A204.1 (cell line): Measurements from ENCODE around the gene MAPRE3.

ENCODE experiments used
- FAIRE-seq: peaks from 2 replicates; lab custom pipeline; 2012; peaks lifted over from hg19 to GRCh38; lab: Jason Lieb, UNC

The MAPRE3 gene

DNA sequence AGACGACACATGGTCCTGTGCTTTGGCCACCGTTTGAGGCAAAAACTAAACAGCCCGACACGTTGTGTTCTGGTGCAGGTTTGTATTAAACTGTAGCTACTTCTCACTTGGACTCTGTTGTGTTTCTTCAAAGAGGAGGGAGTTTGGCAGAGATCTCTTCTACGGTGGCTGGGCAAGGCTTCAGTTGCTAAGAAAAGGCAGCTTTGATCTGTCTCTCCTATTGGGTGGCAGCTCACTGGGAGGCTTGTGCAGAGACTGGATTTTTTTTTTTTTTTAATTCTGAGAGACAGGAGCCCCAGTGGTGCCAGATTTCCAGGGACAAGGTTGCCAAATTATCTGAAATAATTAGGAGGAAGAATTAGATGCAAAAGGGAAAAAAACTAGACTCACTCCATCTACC, 20.2 kb upstream of the MAPRE3 start:
- no peak for FAIRE-seq

DNA sequence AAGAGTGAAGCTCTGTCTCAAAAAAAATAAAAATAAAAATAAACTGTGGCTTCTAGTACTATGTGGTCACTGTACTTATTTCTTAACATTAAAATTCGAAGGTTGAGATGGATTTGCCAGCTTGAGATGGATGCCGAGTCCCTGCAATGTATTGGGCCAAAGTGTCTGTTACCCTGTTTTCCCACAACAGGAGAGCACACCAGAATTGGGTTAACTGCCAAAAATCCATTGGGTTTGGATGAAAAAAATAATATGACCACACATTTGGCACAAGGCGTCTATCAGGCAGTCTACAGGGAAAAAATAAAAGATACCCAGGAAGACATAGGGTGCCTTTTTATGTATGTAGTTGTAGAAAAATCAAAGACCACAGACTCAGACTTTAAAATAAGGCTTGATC, 19.2 kb upstream of the MAPRE3 start:
- no peak for FAIRE-seq

DNA sequence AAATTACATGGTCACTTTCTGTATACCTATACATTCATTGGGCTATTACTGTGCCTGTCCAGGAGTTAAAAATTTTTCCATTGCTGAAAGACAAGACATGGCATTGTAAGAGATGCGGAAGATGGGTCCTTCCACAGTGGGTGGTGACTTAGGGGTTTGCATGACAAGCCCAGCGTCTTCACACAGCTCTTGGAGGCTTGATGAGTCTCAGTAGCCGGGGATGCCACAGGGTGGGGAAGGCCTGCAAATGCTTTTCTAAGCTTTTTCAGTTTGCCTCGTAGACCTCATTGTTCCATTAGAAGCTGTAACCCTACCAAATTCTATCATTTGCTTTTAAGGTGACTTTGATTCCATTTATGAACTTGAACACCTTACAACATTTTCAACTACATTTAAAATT, 18.1 kb upstream of the MAPRE3 start:
- no peak for FAIRE-seq

DNA sequence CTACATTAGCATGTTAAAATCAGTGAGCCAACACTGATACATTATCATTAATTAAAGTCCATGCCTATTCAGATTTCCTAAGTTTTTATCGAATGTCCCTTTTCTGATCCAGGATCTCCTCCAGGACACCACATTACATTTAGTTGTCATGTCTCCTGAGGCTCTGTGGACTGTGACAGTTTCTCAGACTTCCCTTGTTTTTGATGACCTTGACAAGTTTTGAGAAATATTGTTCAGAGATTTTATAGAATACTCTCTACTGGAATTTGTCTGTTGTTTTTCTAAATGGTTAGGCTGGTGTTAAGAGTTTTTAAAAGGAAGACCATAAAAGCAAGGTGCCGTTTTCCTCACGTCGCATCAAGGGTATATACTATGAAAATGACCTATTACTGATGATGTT, 16.3 kb upstream of the MAPRE3 start:
- FAIRE-seq = no peak

DNA sequence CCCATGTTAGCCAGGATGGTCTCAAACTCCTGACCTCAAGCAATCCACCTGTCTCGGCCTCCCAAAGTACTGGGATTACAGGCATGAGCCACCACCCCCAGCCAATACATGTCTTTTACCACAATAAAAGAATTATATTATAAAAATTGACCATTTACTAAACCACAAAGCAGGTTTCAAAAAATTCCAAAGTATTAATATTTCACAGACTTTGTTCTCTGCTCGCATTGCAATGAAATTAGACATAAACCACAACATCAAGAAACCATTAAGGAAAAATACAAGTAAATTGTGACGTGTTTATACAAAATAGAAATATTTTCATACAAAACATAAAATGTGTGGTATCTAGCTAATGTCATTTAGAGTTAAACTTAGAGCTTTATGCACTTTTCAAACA, 13.4 kb upstream of the MAPRE3 start:
- FAIRE-seq = no peak

- no peak for FAIRE-seq
Observed at GRCh38 chr2:26957534-26957933, 12.9 kb upstream of the MAPRE3 start.

DNA sequence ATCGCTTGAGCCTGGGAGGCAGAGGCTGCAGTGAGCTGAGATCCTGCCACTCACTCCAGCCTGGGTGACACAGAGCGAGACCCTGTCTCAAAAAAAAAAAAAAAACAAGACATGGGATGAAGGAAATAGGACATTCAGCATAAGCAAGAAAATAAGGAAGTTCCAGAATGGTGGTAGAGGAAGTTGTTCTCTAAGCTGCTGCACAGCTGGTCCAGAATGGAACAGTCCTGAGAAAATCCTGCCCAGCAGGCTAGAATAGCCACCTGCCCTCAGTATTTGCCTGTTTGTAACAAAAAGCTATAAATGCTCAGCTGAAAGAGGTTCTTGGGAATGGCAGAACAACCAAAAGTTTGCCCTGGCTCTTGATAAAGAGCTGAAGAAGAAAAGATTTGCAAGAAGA, 11.1 kb upstream of the MAPRE3 start:
- FAIRE-seq = no peak

DNA sequence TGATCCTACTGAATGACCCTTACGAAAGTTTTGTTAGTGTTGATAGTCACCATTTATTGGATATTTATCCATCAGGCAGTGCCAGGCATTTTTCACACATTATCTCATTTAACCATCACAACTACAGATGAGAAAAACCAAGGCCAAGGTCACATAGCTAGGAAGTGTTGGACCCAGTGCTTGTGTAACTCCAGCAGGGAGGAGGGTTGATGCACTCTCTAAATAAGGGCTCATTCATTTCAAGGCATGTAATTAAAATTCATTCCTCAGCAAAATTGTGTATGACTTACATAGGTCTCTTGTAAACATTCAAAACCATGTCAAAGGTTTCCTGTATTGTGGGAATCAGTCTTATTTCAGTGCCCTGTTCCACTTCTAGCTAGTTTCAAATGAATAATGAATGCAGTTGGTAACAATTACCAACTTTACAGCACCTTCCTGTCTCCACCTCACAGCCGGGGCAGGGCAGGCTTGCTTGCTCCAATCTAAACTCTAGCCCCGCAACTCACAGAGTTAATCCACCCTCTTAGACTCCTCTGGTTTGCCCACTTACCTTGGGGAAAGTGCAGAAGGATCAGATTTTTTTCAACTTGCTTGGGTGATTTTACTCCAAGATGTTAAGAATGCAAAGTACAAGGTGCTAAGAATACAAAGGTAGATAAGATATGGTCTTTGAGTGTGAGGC, 5.8 kb upstream of the MAPRE3 start:
- FAIRE-seq = no peak

DNA sequence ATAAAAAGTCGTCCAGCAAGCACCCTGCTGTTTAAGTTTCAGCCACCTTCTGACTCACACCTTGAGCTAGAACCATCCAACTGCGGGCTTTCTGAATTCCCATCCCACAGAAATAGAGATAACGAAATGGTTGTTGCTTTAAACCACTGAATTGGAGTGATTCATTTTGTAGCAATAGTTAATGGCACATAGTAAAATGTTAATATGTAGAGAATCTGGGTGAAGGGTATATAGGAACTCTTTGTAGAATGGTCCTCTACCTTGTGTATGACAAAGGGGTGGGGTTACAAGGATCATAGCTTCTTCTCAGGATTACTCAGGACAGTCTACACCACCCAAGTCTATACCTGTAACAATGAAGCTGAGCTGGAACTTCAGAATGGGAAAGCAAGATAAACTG, 2.4 kb upstream of the MAPRE3 start:
- FAIRE-seq = no peak

DNA sequence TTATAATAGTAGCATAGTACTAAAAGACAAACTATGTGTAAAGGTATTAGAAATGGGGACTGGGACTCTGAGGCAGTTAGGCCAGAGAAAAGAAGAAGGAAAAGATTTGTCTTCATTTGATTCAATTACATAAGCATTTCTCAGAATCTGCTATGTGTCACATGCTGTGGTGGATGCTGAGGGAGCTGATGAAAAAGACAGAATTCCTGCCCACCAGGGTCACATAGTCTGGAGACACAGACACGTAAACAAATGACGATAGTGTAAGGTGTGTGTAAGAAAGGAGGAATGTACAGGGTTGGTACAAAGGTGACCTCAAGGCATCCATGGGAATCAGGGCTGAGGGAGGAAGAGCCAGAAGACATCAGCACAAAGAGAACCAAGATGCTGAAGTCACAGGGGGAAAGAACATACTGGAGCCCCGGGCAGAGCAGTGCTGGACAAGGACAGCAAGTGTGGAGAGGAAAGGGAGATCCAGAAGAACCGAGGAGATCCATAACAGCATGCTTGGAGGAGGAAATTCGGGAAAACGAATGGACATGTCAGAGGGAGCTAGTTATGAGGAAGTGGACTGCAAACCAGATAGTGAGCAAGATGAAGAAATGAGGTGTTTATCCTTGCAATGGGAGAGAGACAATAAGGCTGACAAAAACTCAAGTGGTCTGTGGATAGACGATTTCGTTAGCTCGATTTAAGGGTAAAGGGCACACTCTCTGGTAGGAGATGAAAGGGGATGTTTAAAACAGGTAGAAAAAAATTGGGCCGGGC, 1.2 kb upstream of the MAPRE3 start:
- FAIRE-seq = no peak

DNA sequence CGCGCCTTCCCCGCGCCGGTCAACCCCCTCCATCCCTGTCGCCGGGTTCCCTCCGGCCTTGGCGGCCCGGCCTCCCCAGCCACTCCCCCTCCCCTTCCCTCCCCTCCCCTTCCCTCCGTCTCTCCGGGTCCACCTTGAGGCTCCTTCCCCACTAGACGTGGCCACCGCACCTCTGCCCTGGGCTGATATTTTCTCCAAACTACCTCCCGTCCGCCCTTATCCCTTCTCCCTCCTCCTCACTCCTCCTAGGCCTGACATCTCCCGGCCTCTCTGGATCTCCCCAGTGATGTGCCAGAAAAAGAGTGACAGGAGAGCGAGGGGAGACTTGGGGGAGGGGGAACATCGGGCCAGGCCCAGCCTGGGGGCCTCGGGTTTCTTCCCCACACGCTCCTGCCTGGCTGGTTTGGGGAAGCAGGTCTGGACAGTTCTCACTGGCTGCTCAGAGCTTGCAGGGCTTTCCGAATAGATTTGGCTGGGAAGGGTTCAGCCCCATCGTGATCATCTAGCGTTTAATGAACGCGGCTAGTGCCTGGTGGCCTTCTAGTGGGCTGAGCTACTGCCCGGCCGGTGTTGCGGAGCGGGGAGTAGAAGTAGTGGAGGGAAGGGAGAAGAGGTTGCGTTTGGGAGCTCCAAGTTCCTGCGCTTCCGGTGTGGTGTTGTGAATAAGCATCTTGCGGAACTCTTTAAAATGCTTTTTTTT, 641 bp downstream of the MAPRE3 start:
- no peak for FAIRE-seq

- FAIRE-seq = no peak
Observed at GRCh38 chr2:26971911-26972786, 1.7 kb downstream of the MAPRE3 start.

- FAIRE-seq = no peak
Observed at GRCh38 chr2:26974352-26974751, 3.9 kb downstream of the MAPRE3 start.

- no peak for FAIRE-seq
Observed at GRCh38 chr2:26975102-26975501, 4.7 kb downstream of the MAPRE3 start.

- FAIRE-seq = no peak
Observed at GRCh38 chr2:26975656-26976055, 5.2 kb downstream of the MAPRE3 start.

- no peak for FAIRE-seq
Observed at GRCh38 chr2:26976237-26976636, 5.8 kb downstream of the MAPRE3 start.

DNA sequence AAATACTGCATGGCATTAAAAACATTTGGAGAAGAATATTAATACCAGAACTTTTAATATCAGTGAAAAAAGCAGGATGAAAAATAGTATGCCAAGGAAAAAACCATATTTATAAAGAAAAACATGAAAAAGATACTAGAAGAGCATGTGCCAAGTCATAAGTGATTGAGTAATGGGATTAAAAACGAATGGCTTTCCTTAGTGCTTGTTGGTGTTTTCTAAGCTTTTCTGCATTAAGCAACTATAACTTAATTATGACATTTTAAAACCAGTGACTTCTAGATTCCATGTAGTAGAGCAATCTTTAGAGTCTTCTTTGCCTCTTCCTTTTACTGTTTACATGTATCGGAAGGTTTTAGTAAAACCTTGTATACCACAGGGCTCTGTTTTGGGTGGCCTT, 6.6 kb downstream of the MAPRE3 start:
- FAIRE-seq = no peak

- FAIRE-seq = no peak
Observed at GRCh38 chr2:26978061-26978596, 7.7 kb downstream of the MAPRE3 start.

- no peak for FAIRE-seq
Observed at GRCh38 chr2:26979741-26980140, 9.3 kb downstream of the MAPRE3 start.

DNA sequence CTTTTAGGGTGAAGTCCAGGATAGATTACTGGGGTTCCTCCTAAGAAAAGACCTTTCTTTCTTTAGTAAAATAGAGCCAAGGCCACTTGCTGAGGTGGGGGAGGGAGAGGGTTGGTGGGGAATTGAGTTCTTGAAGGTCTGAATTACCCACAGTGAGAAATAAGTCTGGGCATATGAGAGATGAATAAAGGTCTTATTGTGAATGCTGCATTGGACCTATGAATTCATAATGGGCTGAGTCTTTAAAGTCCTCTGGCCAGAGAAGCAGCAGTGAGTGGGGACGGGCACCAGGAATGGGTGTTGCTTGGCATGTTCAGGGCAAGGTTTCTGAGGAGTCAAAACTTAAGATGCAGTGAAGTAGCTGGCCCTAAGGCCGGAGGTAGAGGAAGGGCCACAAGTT, 10.5 kb downstream of the MAPRE3 start:
- FAIRE-seq = no peak

DNA sequence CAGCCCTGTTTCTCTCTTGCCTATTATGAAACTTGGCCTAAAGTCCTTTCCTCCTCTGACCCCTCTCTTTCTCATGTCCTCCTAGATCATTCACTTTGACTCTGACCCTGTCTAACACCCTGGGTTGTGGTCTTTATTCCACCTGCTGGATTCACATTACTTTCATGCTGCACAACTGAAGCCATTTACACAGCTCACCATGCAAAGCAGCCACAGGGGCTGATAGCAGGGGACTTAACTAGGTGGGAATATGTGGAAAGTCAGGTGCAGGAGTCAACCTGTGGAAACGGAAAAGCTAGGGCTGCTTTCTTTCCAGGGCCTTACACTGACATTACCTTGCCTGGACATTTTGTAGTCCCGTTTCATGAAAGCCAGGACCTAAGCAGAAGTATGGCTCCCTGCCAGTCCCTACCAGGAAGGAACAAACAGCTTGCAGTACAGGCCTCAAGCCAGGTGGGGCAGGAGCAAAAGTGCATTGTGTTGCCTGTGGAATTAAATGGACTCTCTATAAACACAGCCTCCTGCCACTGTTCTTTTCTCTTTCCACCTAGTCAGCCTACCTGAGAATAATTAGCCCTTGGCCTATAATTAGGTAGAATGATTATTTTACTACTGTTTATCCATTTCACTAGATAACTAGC, 11.8 kb downstream of the MAPRE3 start:
- FAIRE-seq = no peak

- FAIRE-seq = no peak
Observed at GRCh38 chr2:26983746-26984145, 13.3 kb downstream of the MAPRE3 start.
